MCF 10A (cell line): ENCODE data around the gene GCDH. TPM values are rescaled to one million over a fixed set of nuclear protein-coding genes. Genes with fewer than 3 reads are reported as not detected.
A peak's percentile ranks its signal among the peaks of the same experiment; 100 is the strongest.

Experiments used
- BruUV-seq: library from RNA; stranded (reverse); fragments of 400-500 nt; replicated peaks from 2 replicates; lab custom pipeline; 2021; lab: Mats Ljungman, UMichigan
- CTCF ChIA-PET: fragments of 300-600 bp; sonication (Branson Sonifier 250); formaldehyde crosslinking; extraction: SDS; loops from one replicate; lab custom pipeline; 2021; ENCODE audit warnings: antibody characterized with exemption, inconsistent platforms; lab: Yijun Ruan, JAX
- POLR2A ChIA-PET: fragments of 300-600, 350-650 bp; sonication (Branson Sonifier 250); formaldehyde crosslinking; extraction: SDS; loops from one replicate; lab custom pipeline; 2020; ENCODE audit warnings: antibody characterized with exemption, inconsistent platforms; lab: Yijun Ruan, JAX
- DNase-seq: peaks from one replicate; pipeline ENCODE4 v3.0.0-alpha.2; 2018; ENCODE audit not compliant: unreplicated experiment
- H3K27ac Mint-ChIP-seq: one replicate; pipeline ENCODE4 v1.8.0; 2022; ENCODE audit warnings: mild to moderate bottlenecking, low read depth, mixed read lengths; ENCODE audit not compliant: unreplicated experiment
- H3K27me3 Mint-ChIP-seq: one replicate; pipeline ENCODE4 v1.8.0; 2022; ENCODE audit warnings: mixed read lengths; ENCODE audit not compliant: insufficient read depth, unreplicated experiment
- H3K36me3 Mint-ChIP-seq: one replicate; pipeline ENCODE4 v1.8.0; 2022; ENCODE audit warnings: mild to moderate bottlenecking, moderate library complexity, mixed read lengths; ENCODE audit not compliant: insufficient read depth, unreplicated experiment
- H3K4me1 Mint-ChIP-seq: one replicate; pipeline ENCODE4 v1.8.0; 2022; ENCODE audit warnings: mixed read lengths; ENCODE audit not compliant: insufficient read depth, unreplicated experiment
- H3K4me3 Mint-ChIP-seq: one replicate; pipeline ENCODE4 v1.8.0; 2022; ENCODE audit warnings: mild to moderate bottlenecking, moderate library complexity, mixed read lengths; ENCODE audit not compliant: unreplicated experiment
- H3K9me3 Mint-ChIP-seq: one replicate; pipeline ENCODE4 v1.8.0; 2022; ENCODE audit warnings: mixed read lengths; ENCODE audit not compliant: unreplicated experiment
- CTCF ChIP-seq: fragments of 200-600 bp; IDR thresholded peaks from one replicate; pipeline ENCODE4 v1.8.0; 2022; ENCODE audit warnings: antibody characterized with exemption, mild to moderate bottlenecking; ENCODE audit not compliant: unreplicated experiment
- intact Hi-C: fragments of 100-400 bp; cut with micrococcal nuclease; formaldehyde crosslinking; loops from 2 replicates; pipeline ENCODE4 v1.14.1; 2022
- total RNA-seq: library from RNA; stranded (reverse); gene quantifications from 2 replicates; pipeline ENCODE4 v1.2.3, GENCODE V29; 2022

GCDH gene
- total RNA-seq, 1 experiment from 2014 or later, result 38.0 TPM

GRCh38 chr19:12884202-12884601 is 6.8 kb upstream of the GCDH start:
- no peak for DNase-seq
- no TSS peak for BruUV-seq
- Mint-ChIP-seq H3K27ac (no peak overlapping the region), H3K9me3 (no peaks in the 10 kb centered on the region), H3K4me1 (no peaks in the 10 kb centered on the region), H3K27me3 (no peaks in the 10 kb centered on the region), H3K36me3 (no peaks in the 10 kb centered on the region), H3K4me3 (no peak overlapping the region)
- TF ChIP-seq CTCF, result no peak
- CTCF ChIA-PET, result interaction anchor here (0.5 to 2.9 kb wide), 2 partner anchors 11 to 37 kb away, joined by 5 to 20 read pairs; no protein-coding TSS in a partner anchor
- intact Hi-C loops, result no loop called here
- POLR2A ChIA-PET, result interaction anchor here (0.7 to 1.1 kb wide), 3 partner anchors 55 to 163 kb away, joined by 3 read pairs; no protein-coding TSS in a partner anchor

GRCh38 chr19:12884627-12884925 is 6.4 kb upstream of the GCDH start:
- intact Hi-C loops, result no loop called here
- no peak for DNase-seq
- Mint-ChIP-seq H3K4me1 (no peaks in the 10 kb centered on the region), H3K27me3 (no peaks in the 10 kb centered on the region), H3K9me3 (no peaks in the 10 kb centered on the region), H3K36me3 (no peaks in the 10 kb centered on the region), H3K27ac (no peak overlapping the region), H3K4me3 (peak overlapping the region; percentile 72)
- TF ChIP-seq CTCF, result no peak
- CTCF ChIA-PET, result interaction anchor here (0.5 to 2.9 kb wide), 3 partner anchors 12 to 166 kb away, joined by 3 to 20 read pairs (median 5); no protein-coding TSS in a partner anchor
- POLR2A ChIA-PET, result interaction anchor here (0.7 to 1.0 kb wide), 2 partner anchors 54 to 93 kb away, joined by 3 to 6 read pairs; partner anchors contain the start of gene JUNB
- no TSS peak for BruUV-seq

GRCh38 chr19:12884926-12885748 is 5.8 kb upstream of the GCDH start:
- CTCF ChIA-PET, result interaction anchor here (0.5 to 2.9 kb wide), 5 partner anchors 12 to 192 kb away, joined by 3 to 20 read pairs (median 5); no protein-coding TSS in a partner anchor
- Mint-ChIP-seq H3K4me1 (no peaks in the 10 kb centered on the region), H3K27ac (no peak overlapping the region), H3K9me3 (no peaks in the 10 kb centered on the region), H3K4me3 (peak overlapping the region; percentile 72), H3K27me3 (no peaks in the 10 kb centered on the region), H3K36me3 (no peaks in the 10 kb centered on the region)
- peak; percentile 58 for TF ChIP-seq CTCF
- intact Hi-C loops, result no loop called here
- no TSS peak for BruUV-seq
- POLR2A ChIA-PET, result interaction anchor here (0.6 to 1.2 kb wide), 4 partner anchors 54 to 94 kb away, joined by 3 to 6 read pairs (median 4); partner anchors contain the start of gene JUNB
- peak; percentile 94 for DNase-seq
